ENCODE data around the gene PSG7.
"Not testable (repeated sequence)": the region's sequence is repeated elsewhere in the genome, so short reads cannot be mapped to it uniquely, and the experiment has no call there.

PSG7 gene

DNA sequence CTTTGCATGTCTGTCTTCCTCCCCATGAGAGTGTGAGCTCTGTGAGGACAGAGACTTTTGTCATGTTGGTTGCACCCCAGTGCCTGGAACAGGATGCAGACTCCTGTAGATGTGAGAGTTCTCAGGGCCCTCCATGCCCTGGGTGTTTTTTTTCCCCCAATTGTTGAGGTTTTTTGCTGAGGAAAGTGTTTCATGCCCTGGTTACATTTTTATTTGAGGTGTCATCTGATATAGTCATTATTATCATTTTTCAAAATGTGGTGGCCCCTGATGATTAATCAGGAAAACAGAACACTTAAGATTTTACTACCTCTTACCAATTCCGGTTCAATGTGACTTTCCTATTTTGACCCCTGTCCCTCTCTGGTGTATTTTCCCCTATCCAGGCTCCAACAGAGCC is 20.1 kb downstream of the PSG7 start:
- DNase-seq (ENCODE audit: low read depth in 1 of 2, low spot score in 1 of 2), result not testable (repeated sequence)

DNA sequence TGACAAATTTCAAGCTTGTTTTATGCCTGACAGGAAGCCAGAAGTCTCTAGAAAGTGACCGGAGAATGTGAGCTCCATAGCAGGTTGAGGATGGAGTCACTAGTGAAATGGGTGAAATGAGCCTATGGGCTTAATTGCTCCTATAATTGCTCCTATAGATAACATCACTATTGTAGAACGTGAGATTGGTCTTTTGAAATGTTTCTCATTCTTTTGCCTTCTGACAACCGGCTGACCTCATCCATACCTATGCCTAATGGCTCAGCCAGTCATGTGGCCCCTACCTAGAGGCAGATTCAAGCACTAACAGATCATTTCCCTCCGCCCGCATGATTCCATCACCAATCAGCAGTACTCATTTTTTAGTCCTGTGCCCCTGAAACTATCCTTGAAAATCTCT is 23.5 kb downstream of the PSG7 start:
- not testable (repeated sequence) for DNase-seq (ENCODE audit: low read depth in 1 of 2, low spot score in 1 of 2)

DNA sequence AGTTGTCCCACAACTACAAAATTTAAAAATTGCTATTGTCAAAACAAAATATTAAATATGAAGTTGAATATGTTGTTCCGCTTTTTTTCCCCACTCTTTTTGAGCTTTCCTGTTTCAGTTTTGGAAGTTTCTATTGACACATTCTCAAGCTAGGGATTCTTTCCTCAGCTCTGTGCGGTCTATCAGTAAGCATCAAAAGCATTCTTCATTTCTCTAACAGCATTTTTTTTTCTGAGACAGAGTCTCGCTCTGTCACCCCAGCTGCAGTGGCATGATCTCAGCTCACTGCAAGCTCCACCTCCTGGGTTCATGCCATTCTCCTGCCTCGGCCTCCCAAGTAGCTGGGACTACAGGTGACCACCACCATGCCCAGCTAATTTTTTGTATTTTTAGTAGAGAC is 24.1 kb downstream of the PSG7 start:
- not testable (repeated sequence) for DNase-seq (ENCODE audit: low read depth in 1 of 2, low spot score in 1 of 2)

DNA sequence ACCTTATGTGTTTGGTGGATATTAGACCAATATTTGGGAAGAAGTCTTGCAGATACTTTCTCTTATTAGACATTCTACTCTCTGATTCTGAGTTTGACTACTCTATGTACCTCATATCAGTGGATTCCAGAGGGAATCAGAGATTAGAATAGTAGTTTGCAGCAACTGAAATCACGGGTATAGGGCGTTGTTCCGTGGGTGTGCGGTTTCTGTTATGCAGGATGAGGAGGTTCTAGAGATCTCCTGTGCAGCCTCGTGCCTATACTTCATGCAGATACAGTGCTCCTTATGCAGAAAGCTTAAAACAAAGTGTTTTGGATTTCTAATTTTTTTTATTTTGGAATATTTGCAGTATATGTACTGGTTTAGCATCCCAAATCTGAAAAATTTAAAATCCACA is 25.3 kb downstream of the PSG7 start:
- DNase-seq (ENCODE audit: low read depth in 1 of 2, low spot score in 1 of 2), result not testable (repeated sequence)

DNA sequence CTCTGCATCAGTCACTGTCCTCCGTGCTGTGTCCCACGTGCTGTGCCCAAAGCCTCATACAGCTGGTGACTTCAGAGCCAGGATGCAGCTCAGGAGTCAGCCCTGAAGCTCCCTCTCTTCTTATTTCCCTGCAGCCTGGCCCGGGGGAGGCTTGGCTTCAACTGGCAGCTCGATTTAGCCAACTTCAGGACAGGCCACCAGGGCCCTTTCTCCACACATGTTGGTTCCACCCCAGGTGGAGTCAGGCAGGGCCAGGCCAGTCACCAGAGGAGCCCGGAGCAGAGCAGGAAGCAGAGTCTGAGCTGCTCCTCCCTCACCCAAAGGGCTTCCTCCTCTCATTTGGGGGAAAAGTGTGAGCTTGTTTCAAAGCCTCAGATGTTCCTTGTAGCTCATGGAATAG is 30.8 kb downstream of the PSG7 start:
- DNase-seq (ENCODE audit: low read depth in 1 of 2, low spot score in 1 of 2), result not testable (repeated sequence)

DNA sequence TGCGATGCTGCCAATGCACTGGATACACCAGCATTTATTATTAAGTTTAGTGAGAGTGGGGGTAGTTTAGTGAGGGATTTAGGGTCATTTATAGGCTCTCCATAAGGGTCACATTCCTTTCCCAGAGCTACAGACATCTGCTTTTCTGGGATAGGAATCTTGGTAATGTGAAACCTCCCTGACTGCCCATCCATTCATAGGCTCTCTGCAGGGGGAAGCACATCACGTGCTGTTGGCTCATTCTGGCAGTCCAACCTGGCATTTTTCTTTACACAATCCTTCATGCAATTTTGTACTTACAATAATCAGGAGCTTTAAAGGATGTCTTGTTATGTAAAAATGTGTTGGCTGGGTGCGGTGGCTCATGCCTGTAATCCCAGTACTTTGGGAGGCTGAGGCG is 36.4 kb downstream of the PSG7 start:
- DNase-seq (ENCODE audit: low read depth in 1 of 2, low spot score in 1 of 2), result not testable (repeated sequence)

DNA sequence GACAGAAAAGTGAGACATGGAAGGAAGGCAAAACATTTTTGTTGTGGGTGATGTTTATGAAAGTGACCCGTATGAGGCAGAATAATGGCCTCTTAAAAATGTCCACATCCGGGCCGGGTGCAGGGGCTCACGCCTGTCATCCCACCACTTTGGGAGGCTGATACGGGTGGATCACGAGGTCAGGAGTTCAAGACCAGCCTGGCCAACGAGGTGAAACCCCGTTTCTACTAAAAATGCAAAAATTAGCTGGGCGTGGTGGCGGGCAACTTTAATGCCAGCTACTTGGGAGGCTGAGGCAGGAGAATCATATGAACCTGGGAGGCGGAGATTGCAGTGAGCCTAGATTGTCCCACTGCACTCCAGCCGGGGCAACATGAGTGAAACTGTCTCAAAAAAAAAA is 37.3 kb downstream of the PSG7 start:
- not testable (repeated sequence) for DNase-seq (ENCODE audit: low read depth in 1 of 2, low spot score in 1 of 2)

DNA sequence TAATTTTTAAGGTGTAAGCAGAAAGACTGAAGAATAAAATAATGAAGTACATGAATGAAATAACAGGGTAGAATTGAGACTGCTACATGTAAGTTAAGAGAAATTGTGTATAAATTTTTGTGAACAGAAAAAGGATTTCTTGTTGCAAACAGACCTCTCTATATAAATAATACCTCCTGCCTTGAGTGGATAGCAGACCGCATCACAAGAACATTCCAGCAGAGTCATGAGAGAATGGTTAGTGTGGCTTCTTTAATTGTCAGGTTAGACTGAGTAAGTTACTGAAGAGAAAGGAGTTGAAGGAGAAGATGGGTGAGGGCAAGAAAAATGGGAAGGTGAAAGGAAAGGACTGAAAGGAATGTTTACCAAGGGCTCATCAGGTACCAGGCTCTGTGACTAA is 37.9 kb downstream of the PSG7 start:
- DNase-seq (ENCODE audit: low read depth in 1 of 2, low spot score in 1 of 2), result not testable (repeated sequence)

DNA sequence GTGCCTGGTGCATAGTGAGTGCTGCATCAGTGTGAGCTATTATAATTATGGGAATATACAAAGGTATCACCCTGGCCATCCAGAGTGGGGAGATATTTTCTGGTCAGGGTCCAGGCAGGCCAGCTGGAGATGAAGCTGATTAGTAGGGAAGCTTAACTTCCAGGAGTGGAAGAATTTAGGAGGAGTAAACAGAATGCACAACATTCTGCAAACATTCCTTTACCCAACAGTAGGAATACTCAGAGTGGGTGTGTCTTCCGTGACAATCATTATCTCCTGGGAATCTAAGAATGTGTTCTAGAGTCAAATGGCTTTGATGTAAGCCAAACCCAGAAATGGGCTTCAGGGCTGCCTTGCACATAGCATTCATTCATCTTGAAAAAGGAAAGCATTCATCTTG is 38.4 kb downstream of the PSG7 start:
- not testable (repeated sequence) for DNase-seq (ENCODE audit: low read depth in 1 of 2, low spot score in 1 of 2)

DNA sequence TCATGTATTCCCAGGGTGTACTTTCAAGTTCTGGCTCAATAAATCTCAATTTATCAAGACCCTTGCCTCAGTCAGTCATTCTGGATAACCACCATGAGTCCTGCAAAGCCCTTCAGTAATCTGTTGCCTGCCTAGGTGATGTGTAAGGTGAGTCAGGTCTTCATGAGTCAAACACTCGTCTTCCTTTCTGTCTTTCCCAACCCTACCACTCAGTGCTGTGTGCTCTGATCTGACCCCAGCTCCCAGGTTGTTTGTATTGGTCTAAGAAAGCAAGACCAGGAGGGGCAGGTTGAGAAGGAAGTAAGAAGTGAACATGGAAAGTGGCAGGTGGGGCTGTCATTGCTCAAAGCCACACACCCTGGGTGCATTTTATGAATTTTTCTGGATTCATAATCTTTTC is 39.3 kb downstream of the PSG7 start:
- not testable (repeated sequence) for DNase-seq (ENCODE audit: low read depth in 1 of 2, low spot score in 1 of 2)

DNA sequence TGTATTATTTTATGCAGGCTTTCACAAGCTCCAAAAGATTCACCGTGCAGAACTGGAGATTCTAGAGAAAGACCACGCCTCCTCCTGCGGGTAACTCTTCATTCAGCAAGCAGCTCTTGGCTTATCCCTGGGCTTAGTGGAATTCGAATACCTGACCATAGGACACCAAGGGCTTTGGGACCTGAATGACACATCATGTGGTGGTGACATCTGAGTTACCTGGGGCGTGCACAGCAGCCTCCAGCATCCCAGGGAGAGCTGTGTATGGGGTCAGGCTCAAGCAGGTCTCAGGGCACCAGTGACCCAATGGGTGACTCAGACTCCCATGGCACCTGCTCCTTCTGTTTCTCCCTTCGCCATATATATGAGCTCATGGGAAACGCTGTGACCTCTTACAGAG is 46.6 kb downstream of the PSG7 start:
- DNase-seq (ENCODE audit: low read depth in 1 of 2, low spot score in 1 of 2), result not testable (repeated sequence)

DNA sequence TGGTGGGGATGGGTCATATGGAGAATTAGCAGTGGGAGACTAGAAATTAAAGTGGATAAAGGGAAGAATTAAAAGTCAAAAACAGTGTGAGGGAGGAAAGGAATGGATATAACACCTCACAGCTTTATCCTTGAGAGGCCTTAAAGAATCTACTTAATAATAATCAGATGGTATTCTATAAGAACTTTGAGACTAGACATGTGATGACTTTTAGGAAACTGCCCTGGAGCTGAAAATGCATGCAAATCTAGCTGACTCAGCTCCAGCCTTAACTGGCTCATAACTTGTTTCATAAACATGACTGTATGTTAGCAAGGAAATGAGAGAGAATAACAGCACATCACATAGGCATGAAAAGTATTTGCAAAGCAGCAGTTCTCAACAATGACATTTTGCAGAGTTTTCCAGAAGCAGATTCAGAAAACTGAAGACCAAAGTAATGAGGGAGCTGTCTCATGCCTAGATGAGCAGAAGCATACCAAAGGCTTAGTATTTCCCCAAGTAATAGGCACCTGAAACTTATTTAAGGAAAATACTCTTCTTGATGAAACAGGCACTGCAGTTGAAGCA is 49.0 kb downstream of the PSG7 start:
- DNase-seq (ENCODE audit: low read depth in 1 of 2, low spot score in 1 of 2), result not testable (repeated sequence)

DNA sequence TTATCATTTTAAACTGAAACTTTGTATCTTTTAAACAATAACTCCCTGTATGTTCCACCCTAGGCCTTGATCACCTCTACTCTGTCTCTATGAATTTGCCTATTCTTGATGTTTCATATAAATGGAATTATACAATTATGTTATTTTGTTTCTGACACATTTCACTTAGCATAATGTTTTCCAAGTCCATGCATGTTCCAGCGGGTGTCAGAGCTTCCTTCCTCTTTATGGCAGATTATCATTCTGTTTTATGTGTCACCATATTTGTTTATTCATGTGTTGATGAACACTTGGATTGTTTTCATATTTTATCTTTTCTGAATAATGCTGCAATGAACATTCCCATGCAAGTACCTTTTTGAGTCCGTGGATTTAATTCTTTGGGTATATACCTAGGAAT is 54.3 kb downstream of the PSG7 start:
- not testable (repeated sequence) for DNase-seq (ENCODE audit: low read depth in 1 of 2, low spot score in 1 of 2)

DNA sequence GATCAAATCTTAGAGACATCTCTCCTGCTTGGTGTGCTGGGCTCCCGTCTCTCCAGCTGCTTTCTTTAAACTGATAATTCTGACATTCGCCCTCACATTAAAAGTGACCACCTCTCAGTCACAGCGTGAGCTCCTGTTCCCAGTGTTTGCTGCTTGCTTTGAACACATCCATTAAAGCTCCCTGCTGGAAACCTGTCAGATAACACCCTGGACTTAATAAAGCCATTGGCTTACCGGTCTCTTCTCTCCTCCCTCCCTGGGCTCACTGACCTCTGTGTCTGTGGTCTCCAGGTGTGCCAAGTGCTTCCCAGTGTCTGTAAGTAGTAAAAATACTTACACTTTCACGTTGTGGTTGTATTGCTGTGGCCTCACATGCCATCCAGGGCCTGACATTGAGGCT is 55.0 kb downstream of the PSG7 start:
- DNase-seq (ENCODE audit: low read depth in 1 of 2, low spot score in 1 of 2), result not testable (repeated sequence)

DNA sequence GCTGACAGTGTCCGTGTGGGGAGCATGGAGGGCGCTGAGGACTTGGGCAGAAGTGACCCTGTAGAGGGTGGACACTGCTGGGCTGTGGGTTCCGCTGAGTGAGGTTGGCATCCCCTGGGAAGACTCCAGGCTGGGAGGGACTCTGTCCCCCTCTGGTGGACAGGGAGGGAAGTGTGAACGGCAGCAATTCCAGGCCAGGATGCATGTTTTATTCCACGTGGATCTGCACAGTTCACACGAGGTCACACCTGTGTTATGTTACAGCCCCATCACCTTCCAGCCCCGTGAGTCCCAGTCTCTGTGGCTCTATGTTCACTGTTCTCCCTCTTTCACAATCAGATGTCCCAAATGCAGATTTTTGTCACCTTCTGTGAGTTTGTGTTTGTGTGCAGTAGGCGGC is 55.7 kb downstream of the PSG7 start:
- not testable (repeated sequence) for DNase-seq (ENCODE audit: low read depth in 1 of 2, low spot score in 1 of 2)

DNA sequence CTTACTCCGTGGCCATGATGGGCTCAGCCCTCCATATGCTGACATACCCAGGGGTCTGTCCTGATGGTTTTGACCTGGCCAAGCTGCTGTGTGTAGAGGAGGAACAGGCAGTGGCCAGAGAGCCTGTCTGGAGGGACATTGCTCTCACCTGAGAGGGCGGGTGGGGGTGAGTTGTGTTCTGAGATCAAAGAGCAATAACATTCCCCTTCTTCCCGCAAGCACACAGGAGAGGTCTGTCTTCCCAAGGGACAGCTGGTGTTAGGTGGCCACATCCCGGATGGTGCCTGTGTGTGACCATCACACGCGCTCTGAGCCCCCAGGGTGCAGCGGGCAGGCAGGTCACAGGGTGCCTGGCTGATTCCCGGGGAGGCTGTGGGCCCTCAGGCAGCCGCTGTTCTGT is 56.4 kb downstream of the PSG7 start:
- DNase-seq (ENCODE audit: low read depth in 1 of 2, low spot score in 1 of 2), result not testable (repeated sequence)

DNA sequence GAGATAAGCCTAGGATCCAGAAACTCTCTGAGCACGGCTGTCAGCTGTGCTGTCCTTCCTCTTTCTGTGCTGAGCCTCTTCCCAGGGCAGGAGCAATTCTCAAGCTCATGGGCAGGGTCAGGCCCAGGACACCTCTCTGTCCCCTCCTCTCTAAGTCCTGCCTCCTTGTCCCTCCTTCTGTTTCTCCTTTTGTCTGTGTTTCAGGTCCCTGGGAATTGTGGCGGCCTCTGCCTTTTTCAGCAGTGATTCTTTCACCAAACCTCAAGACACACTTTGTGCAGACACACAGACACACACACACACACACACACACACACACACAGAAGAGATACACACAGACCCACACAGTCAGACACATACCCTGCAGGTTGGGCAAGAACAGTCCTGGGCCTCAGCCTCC is 57.4 kb downstream of the PSG7 start, which contains the start of gene PSG1:
TSS of gene PSG1 (minus strand) at position 101 of the 400 bp plus-strand sequence. CDS start 132 bp downstream, outside the sequence.
- DNase-seq (ENCODE audit: low read depth in 1 of 2, low spot score in 1 of 2), result no peak

DNA sequence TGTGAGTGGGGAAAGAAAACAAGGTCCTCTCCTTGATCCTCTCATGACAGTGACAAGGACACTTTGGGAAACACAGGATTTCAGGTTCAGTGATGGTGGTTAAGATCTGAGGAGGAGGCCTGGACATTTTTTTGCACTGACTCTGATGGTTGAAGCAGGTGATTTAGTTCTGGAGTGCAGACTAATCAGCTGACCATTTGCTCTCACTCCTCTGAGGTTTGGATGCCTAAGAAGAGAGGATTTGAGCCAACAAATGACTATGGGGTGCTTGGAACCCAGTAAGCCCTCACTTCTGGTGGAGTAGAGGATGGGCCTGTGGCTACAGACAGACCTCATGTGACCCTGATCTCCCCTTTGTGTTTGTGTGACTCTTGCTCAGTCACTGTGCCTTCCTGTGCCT is 60.4 kb downstream of the PSG7 start:
- DNase-seq (ENCODE audit: low read depth in 1 of 2, low spot score in 1 of 2), result not testable (repeated sequence)

DNA sequence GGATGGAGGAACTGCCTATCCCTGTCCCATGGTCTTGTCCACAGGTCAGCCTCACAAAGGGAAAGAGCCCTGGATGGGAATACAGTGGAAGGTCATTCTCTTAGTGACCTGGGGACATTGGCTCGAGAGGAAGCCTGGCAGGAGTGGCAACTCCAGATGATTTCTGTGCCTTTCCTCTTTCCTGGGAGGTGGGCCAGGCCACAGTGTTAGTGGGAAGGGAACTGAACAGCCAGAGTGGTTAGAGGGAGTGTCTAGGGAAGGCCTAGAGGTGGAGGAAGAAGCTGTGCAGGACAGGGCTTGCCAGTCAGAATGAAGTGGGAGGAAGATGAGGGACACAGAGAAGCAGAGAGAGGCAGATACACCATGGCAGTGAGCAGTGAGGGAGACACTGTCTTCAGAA is 61.1 kb downstream of the PSG7 start:
- DNase-seq (ENCODE audit: low read depth in 1 of 2, low spot score in 1 of 2), result not testable (repeated sequence)

DNA sequence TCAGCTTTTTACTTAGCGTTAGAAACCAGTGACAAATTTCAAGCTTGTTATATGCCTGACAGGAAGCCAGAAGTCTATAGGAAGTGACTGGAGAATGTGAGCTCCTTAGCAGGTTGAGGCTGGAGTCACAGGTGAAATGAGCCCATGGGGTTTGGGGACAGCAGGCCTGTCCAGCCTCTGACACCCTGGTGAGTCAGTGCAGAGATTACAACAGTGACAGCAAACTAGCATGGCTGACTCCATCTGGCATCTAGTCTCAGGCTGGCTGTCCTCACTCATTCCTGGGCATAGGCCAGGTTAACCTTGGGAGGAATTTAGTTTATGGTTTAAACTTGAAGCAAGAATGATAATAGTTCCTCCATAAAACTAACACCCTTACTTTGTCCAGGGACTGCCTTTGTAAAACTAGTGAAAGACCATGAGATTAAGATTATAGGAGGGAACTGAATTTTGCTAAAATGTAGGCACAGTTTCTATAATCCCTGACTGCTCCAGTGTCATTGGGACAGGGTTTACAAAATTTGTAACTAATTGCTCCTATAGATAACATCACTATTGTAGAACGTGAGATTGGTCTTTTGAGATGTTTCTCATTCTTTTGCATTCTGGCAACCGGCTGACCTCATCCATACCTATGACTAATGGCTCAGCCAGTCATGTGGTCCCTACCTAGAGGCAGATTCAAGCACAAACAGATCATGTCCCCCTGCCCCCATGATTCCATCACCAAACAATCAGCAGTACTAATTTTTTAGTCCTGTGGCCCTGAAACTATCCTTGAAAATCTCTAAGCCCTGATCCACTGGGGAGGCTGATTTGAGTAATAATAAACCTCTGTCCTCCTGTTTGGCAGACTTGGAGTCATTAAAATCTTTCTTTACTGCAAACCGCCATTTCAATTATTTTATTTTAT is 61.9 kb downstream of the PSG7 start:
- not testable (repeated sequence) for DNase-seq (ENCODE audit: low read depth in 1 of 2, low spot score in 1 of 2)

DNA sequence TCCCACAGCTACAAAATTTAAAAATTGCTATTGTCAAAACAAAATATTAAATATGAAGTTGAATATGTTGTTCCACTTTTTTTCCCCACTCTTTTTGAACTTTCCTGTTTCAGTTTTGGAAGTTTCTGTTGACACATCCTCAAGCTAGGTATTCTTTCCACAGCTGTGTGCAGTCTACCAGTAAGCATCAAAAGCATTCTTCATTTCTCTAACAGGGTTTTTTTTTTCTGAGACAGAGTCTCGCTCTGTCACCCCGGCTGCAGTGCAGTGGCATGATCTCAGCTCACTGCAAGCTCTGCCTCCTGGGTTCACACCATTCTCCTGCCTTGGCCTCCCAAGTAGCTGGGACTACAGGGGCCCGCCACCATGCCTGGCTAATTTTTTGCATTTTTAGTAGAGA is 62.9 kb downstream of the PSG7 start:
- DNase-seq (ENCODE audit: low read depth in 1 of 2, low spot score in 1 of 2), result not testable (repeated sequence)
